ENCODE data around the gene ULK4. TPM values are rescaled to one million over a fixed set of nuclear protein-coding genes. Genes with fewer than 3 reads are reported as not detected.

The ULK4 gene
- total RNA-seq, 1 experiment from 2014 or later, result 6.3 TPM

DNA sequence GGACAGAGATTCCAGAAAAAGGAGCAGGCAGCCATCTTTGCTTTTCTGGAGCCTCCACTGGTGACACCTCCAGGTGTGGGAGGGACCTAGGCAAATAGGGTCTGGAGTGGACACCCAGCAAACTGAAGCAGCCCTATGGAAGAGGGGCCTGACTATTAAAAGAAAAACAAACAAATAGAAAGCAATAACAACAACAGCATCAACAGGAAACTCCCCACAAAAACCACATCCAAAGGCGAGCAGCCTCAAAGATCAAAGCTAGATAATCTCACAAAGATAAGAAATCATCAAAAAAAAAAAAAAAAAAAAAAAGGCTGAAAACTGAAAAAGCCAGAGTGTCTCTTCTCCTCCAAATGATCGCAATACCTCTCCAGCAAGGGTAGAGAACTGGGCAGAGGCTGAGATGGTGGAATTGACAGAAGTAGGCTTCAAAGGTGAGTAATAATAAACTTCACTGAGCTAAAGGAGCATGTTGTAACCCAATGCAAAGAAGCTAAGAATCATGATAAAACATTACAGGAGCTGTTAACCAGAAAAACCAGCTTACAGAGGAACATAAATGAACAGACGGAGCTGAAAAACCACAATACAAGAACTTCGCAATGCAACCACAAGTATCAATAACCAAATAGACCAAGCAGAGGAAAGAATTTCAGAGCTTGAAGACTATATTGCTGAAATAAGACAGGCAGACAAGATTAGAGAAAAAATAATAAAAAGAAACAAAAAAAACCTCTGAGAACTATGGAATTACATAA, 537.2 kb downstream of the ULK4 start:
- Histone ChIP-seq H2AFZ (ENCODE audit: low read depth, low read length, poor library complexity, severe bottlenecking) (no peak overlapping the region), H3K4me2 (ENCODE audit: low read length) (no peak overlapping the region), H3K36me3 (ENCODE audit: control insufficient read depth in 1 of 2, insufficient read depth in 2 of 2, low read length in 2 of 2) (no peaks in the 10 kb centered on the region), H3K79me2 (ENCODE audit: insufficient read depth, low read length) (no peaks in the 10 kb centered on the region), H3K9me2 (ENCODE audit: insufficient read depth) (no peaks in the 10 kb centered on the region), H3K9me3 (ENCODE audit: control insufficient read depth in 1 of 2, insufficient read depth in 1 of 2, low read depth in 1 of 2, low read length in 2 of 2) (no peaks in the 10 kb centered on the region), H3K9ac (ENCODE audit: low read length) (no peak overlapping the region), H3K4me1 (ENCODE audit: control insufficient read depth in 1 of 2, insufficient read depth in 2 of 2, low read length in 2 of 2) (peaks cover under 1 to 1% of the 10 kb centered on the region in 2 experiments), H3K27me3 (ENCODE audit: insufficient read depth, low read length) (no peaks in the 10 kb centered on the region), H3K27ac (ENCODE audit: low read depth, low read length) (no peak overlapping the region), H3K4me3 (replicated peaks in 1 of 2; ENCODE audit: low read depth in 1 of 2, low read length in 2 of 2) (no peak overlapping the region), H4K20me1 (ENCODE audit: insufficient read depth) (no peaks in the 10 kb centered on the region)
- TF ChIP-seq RAD21 (IDR thresholded peaks at IDR 0.05; ENCODE audit: low read depth), result no peak
- no peak for TF ChIP-seq SIN3A (IDR thresholded peaks at IDR 0.05; ENCODE audit: low read depth)
- TF ChIP-seq, protein P1, sequence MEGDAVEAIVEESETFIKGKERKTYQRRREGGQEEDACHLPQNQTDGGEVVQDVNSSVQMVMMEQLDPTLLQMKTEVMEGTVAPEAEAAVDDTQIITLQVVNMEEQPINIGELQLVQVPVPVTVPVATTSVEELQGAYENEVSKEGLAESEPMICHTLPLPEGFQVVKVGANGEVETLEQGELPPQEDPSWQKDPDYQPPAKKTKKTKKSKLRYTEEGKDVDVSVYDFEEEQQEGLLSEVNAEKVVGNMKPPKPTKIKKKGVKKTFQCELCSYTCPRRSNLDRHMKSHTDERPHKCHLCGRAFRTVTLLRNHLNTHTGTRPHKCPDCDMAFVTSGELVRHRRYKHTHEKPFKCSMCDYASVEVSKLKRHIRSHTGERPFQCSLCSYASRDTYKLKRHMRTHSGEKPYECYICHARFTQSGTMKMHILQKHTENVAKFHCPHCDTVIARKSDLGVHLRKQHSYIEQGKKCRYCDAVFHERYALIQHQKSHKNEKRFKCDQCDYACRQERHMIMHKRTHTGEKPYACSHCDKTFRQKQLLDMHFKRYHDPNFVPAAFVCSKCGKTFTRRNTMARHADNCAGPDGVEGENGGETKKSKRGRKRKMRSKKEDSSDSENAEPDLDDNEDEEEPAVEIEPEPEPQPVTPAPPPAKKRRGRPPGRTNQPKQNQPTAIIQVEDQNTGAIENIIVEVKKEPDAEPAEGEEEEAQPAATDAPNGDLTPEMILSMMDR (IDR thresholded peaks at IDR 0.05 in 2 of 3, conservative IDR thresholded peaks at IDR 0.05 in 1 of 3; ENCODE audit: borderline replicate concordance in 1 of 3, insufficient read depth in 1 of 3, low read depth in 2 of 3, low read length in 2 of 3), result no peak
- TF ChIP-seq ZNF274 (IDR thresholded peaks at IDR 0.05; ENCODE audit: low read depth, low read length), result no peak
- no peak for TF ChIP-seq CBX3 (IDR thresholded peaks at IDR 0.05; ENCODE audit: low read depth)
- TF ChIP-seq ZFX (IDR thresholded peaks at IDR 0.05), result no peak
- no peak for TF ChIP-seq ELF1 (IDR thresholded peaks at IDR 0.05; ENCODE audit: borderline replicate concordance, low read depth)
- TF ChIP-seq POLR2AphosphoS5 (IDR thresholded peaks at IDR 0.05; ENCODE audit: low read depth, low read length), result no peak
- no peak for TF ChIP-seq JUND (IDR thresholded peaks at IDR 0.05)
- no peak for TF ChIP-seq EZH2 (IDR thresholded peaks at IDR 0.05)
- TF ChIP-seq, protein P2, sequence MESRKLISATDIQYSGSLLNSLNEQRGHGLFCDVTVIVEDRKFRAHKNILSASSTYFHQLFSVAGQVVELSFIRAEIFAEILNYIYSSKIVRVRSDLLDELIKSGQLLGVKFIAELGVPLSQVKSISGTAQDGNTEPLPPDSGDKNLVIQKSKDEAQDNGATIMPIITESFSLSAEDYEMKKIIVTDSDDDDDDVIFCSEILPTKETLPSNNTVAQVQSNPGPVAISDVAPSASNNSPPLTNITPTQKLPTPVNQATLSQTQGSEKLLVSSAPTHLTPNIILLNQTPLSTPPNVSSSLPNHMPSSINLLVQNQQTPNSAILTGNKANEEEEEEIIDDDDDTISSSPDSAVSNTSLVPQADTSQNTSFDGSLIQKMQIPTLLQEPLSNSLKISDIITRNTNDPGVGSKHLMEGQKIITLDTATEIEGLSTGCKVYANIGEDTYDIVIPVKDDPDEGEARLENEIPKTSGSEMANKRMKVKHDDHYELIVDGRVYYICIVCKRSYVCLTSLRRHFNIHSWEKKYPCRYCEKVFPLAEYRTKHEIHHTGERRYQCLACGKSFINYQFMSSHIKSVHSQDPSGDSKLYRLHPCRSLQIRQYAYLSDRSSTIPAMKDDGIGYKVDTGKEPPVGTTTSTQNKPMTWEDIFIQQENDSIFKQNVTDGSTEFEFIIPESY (IDR thresholded peaks at IDR 0.05; ENCODE audit: extremely low read depth, insufficient replicate concordance, low read length), result no peak
- no TSS peak for BruUV-seq (replicated peaks)
- DNase-seq (ENCODE audit: low read depth, low spot score) (no peak), ATAC-seq (no peak)
- POLR2A ChIA-PET, result no interaction called here
- CTCF ChIA-PET, result interaction anchor here (1.1 kb wide), 1 partner anchor 14 kb away, joined by 3 read pairs; no protein-coding TSS in a partner anchor
- intact Hi-C loops (cut with micrococcal nuclease), result no loop called here
- RAD21 ChIA-PET (ENCODE audit: low non-redundant PET in 1 of 2, low total read pairs in 2 of 2, uncharacterized antibody in 2 of 2, unreplicated experiment in 2 of 2), result no interaction called here
